ENCODE results near the gene PABPC1L. TPM values are rescaled to one million over a fixed set of nuclear protein-coding genes. Genes with fewer than 3 reads are reported as not detected.

Gene PABPC1L
- polyA plus RNA-seq, 1 experiment: 25.9 TPM

DNA sequence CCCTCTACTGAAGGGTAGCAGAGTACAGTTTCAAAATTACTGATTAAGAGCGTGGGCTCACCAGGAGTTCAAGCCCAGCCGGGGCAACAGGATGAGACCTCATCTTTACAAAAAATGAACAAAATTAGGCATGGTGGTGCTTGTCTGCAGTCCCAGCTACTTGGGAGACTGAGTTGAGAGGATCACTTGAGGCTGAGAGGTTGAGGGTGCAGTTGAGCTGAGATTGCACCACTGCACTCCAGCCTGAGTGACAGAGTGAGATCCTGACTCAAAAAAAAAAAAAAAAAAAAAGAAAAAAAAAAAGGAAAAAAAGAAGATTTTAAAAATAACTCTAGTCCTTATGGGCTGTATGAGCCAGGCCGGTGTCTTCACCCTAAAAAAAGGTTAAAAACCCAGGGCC lies 18.7 kb downstream of the PABPC1L start:
- TF ChIP-seq, protein P1, sequence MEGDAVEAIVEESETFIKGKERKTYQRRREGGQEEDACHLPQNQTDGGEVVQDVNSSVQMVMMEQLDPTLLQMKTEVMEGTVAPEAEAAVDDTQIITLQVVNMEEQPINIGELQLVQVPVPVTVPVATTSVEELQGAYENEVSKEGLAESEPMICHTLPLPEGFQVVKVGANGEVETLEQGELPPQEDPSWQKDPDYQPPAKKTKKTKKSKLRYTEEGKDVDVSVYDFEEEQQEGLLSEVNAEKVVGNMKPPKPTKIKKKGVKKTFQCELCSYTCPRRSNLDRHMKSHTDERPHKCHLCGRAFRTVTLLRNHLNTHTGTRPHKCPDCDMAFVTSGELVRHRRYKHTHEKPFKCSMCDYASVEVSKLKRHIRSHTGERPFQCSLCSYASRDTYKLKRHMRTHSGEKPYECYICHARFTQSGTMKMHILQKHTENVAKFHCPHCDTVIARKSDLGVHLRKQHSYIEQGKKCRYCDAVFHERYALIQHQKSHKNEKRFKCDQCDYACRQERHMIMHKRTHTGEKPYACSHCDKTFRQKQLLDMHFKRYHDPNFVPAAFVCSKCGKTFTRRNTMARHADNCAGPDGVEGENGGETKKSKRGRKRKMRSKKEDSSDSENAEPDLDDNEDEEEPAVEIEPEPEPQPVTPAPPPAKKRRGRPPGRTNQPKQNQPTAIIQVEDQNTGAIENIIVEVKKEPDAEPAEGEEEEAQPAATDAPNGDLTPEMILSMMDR (IDR thresholded peaks at IDR 0.05; ENCODE audit: low read depth, low read length): no peak
- no peak for DNase-seq (ENCODE audit: low read depth, low spot score)
- H3K9me3 ChIP-seq (ENCODE audit: control insufficient read depth, insufficient read depth, low read length): no peaks in the 10 kb centered on the region
- ChIA-PET POLR2A (no interaction called here), CTCF (no interaction called here)
- H3K27me3 ChIP-seq (ENCODE audit: control insufficient read depth, insufficient read depth, low read length): no peaks in the 10 kb centered on the region
- H3K27ac ChIP-seq (ENCODE audit: low read depth, low read length): no peak overlapping the region
- H3K4me3 ChIP-seq (ENCODE audit: low read depth, low read length): no peak overlapping the region

DNA sequence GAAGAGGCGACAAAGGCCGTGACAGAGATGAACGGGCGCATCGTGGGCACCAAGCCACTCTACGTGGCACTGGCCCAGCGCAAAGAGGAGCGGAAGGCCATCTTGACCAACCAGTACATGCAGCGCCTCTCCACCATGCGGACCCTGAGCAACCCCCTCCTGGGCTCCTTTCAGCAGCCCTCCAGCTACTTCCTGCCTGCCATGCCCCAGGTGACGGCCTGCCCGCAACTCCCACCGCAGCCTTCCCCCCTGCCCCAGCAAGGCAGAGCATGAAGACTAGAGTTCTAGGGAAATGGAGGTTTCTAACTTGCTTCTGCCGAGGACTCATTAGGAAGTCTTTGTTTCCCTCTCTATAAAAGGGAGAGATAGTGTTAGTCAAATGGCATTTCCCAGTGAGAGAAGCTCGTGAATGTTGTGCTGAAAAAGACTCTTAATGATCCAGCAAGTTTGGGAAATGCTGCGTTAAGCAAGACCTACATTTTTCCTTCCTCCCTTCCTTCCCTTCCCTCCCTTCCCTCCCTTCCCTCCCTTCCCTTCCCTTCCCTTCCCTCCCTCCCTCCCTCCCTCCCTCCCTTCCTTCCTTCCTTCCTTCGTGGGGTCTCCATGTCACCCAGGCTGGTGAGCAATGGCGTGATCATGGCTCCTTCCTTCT lies 20.8 kb downstream of the PABPC1L start:
- ChIA-PET CTCF (no interaction called here), POLR2A (no interaction called here)
- Histone ChIP-seq H3K4me3 (ENCODE audit: low read depth, low read length) (no peak overlapping the region), H3K27me3 (ENCODE audit: control insufficient read depth, insufficient read depth, low read length) (no peaks in the 10 kb centered on the region), H3K27ac (ENCODE audit: low read depth, low read length) (no peak overlapping the region), H3K9me3 (ENCODE audit: control insufficient read depth, insufficient read depth, low read length) (no peaks in the 10 kb centered on the region)
- TF ChIP-seq, protein P1 (IDR thresholded peaks at IDR 0.05; ENCODE audit: low read depth, low read length): no peak
- DNase-seq (ENCODE audit: low read depth, low spot score): no peak

DNA sequence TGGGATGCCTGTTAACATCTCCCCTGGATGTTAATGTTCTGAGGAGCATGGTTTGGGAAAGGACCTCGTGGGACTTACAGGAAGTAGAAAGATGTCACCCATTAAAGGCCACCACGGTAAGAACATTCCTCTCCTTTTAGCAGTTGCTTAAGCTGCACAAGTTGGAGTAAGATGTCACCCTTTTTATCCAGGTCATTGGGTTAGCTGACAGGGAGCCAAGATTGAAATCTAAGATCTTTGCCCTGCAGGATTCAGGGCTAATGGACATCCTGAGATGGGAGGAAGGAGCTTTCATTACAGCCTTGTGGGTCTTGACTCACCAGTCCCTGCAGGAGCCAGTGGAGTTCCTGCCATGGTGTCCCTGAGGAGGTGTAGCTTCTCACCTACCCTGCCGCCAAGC lies 22.1 kb downstream of the PABPC1L start:
- DNase-seq (ENCODE audit: low read depth, low spot score): no peak
- Histone ChIP-seq H3K27ac (ENCODE audit: low read depth, low read length) (no peak overlapping the region), H3K9me3 (ENCODE audit: control insufficient read depth, insufficient read depth, low read length) (no peaks in the 10 kb centered on the region), H3K27me3 (ENCODE audit: control insufficient read depth, insufficient read depth, low read length) (no peaks in the 10 kb centered on the region), H3K4me3 (ENCODE audit: low read depth, low read length) (no peak overlapping the region)
- CTCF ChIA-PET: no interaction called here
- TF ChIP-seq, protein P1 (IDR thresholded peaks at IDR 0.05; ENCODE audit: low read depth, low read length): no peak
- POLR2A ChIA-PET: interaction anchor here (0.9 kb wide), 1 partner anchor 47 kb away, joined by 3 read pairs; the partner anchor contains the start of gene YWHAB

DNA sequence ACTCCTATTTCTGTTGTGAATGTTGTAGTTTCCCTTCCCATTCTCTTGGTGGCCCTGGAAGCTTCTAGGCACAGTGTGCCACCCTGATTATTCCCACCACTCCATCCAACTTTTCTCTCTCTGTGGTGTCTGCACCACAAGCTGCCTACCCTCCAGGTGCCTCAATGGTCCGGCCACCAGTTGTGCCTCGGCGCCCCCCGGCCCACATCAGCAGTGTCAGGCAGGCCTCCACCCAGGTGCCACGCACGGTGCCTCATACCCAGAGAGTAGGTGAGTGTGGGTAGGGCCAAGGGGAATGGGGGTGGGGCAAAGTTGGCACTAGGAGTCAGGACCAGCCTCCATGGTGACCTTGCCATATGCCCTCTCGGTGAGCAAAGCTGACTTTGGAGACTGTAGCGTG lies 23.1 kb downstream of the PABPC1L start:
- H3K9me3 ChIP-seq (ENCODE audit: control insufficient read depth, insufficient read depth, low read length): no peaks in the 10 kb centered on the region
- ChIA-PET POLR2A (no interaction called here), CTCF (no interaction called here)
- H3K27ac ChIP-seq (ENCODE audit: low read depth, low read length): no peak overlapping the region
- no peak overlapping the region for H3K4me3 ChIP-seq (ENCODE audit: low read depth, low read length)
- TF ChIP-seq, protein P1 (IDR thresholded peaks at IDR 0.05; ENCODE audit: low read depth, low read length): no peak
- H3K27me3 ChIP-seq (ENCODE audit: control insufficient read depth, insufficient read depth, low read length): no peaks in the 10 kb centered on the region
- DNase-seq (ENCODE audit: low read depth, low spot score): no peak

DNA sequence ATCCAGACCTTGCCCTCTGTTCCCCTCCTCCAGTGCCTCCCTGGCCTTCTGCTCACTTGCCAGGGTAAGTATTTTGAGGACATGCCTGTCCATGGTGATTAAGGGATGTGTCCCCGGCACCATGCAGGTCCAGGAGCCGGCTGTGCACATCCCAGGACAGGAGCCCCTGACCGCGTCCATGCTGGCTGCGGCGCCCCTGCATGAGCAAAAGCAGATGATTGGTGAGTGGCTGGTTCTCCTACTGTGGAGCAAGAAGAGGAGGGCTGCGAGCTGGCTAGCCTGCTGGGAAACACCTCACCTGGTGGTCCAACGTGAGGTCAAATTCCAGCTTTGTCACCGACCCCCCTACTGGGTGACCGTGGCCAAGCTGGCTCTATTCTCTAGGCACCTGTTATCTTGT lies 26.6 kb downstream of the PABPC1L start:
- no peak overlapping the region for H3K27ac ChIP-seq (ENCODE audit: low read depth, low read length)
- DNase-seq (ENCODE audit: low read depth, low spot score): no peak
- POLR2A ChIA-PET: no interaction called here
- no peaks in the 10 kb centered on the region for H3K27me3 ChIP-seq (ENCODE audit: control insufficient read depth, insufficient read depth, low read length)
- CTCF ChIA-PET: interaction anchor here (1.6 kb wide), 1 partner anchor 159 kb away, joined by 4 read pairs; no protein-coding TSS in a partner anchor
- H3K9me3 ChIP-seq (ENCODE audit: control insufficient read depth, insufficient read depth, low read length): no peaks in the 10 kb centered on the region
- no peak overlapping the region for H3K4me3 ChIP-seq (ENCODE audit: low read depth, low read length)
- TF ChIP-seq, protein P1 (IDR thresholded peaks at IDR 0.05; ENCODE audit: low read depth, low read length): no peak

Measured in AG04450 (cell line).